ENCODE measurements around the gene LRRC7. TPM values are rescaled to one million over a fixed set of nuclear protein-coding genes. Genes with fewer than 3 reads are reported as not detected.

Gene LRRC7
- total and polyA plus RNA-seq, 12 donors, result under 0.01 to 3.4 (median 0.32) TPM; not detected in 3

GRCh38 chr1:70033936-70034335, 466.2 kb downstream of the LRRC7 start:
- no peaks in the 10 kb centered on the region for H3K9me3 ChIP-seq (replicated peaks in 1 of 3)
- no peak overlapping the region for H3K27ac ChIP-seq
- peaks cover 0 to 7% of the 10 kb centered on the region in 2 donors for H3K4me1 ChIP-seq (replicated peaks in 1 of 2)
- intact Hi-C loops (cut with DNase I), result no loop called here
- no peaks in the 10 kb centered on the region for H3K27me3 ChIP-seq
- DNase-seq, result no peak
- no peaks in the 10 kb centered on the region for H3K36me3 ChIP-seq (replicated peaks in 1 of 2)
- no peak overlapping the region for H3K4me3 ChIP-seq
- no peak for TF ChIP-seq CTCF (IDR thresholded peaks at IDR 0.05)

GRCh38 chr1:70034403-70034802, 466.7 kb downstream of the LRRC7 start:
- Histone ChIP-seq H3K27me3 (no peaks in the 10 kb centered on the region), H3K27ac (no peak overlapping the region), H3K4me3 (no peak overlapping the region), H3K9me3 (replicated peaks in 1 of 3) (no peaks in the 10 kb centered on the region), H3K36me3 (replicated peaks in 1 of 2) (no peaks in the 10 kb centered on the region), H3K4me1 (replicated peaks in 1 of 2) (peaks cover 0 to 6% of the 10 kb centered on the region in 2 donors)
- intact Hi-C loops (cut with DNase I), result no loop called here
- DNase-seq, result peak in 1 of 7 donors; percentile 3
- WGBS, 4 donors, result 48 to 54% (median 53%) methylated on average over 3 of the region's 3 CpGs
- no peak for TF ChIP-seq POLR2A (IDR thresholded peaks at IDR 0.05)
- peak in 1 of 6 experiments; percentile 8 for TF ChIP-seq CTCF (IDR thresholded peaks at IDR 0.05)

GRCh38 chr1:70038025-70038424, 470.3 kb downstream of the LRRC7 start:
- intact Hi-C loops (cut with DNase I), result no loop called here
- Histone ChIP-seq H3K36me3 (replicated peaks in 1 of 2) (no peaks in the 10 kb centered on the region), H3K27me3 (no peaks in the 10 kb centered on the region), H3K4me1 (replicated peaks in 1 of 2) (no peaks in the 10 kb centered on the region), H3K27ac (no peak overlapping the region), H3K4me3 (no peak overlapping the region), H3K9me3 (replicated peaks in 1 of 3) (no peaks in the 10 kb centered on the region)
- TF ChIP-seq CTCF (IDR thresholded peaks at IDR 0.05) (no peak), POLR2A (IDR thresholded peaks at IDR 0.05) (no peak)
- WGBS, 4 donors, result 83 to 90% (median 87%) methylated on average over 10 of the region's 10 CpGs
- DNase-seq, result no peak

- no peaks in the 10 kb centered on the region for H3K36me3 ChIP-seq (replicated peaks in 1 of 2)
- no peaks in the 10 kb centered on the region for H3K27me3 ChIP-seq
- intact Hi-C loops (cut with DNase I), result no loop called here
- no peak for DNase-seq
- no peaks in the 10 kb centered on the region for H3K9me3 ChIP-seq (replicated peaks in 1 of 3)
- 83 to 94% (median 86%) methylated on average over 6 of the region's 6 CpGs for WGBS, 4 donors
- no peaks in the 10 kb centered on the region for H3K4me1 ChIP-seq (replicated peaks in 1 of 2)
- no peak overlapping the region for H3K27ac ChIP-seq
- H3K4me3 ChIP-seq, result no peak overlapping the region
- TF ChIP-seq CTCF (IDR thresholded peaks at IDR 0.05), result no peak
- no peak for TF ChIP-seq POLR2A (IDR thresholded peaks at IDR 0.05)
These were observed 471.8 kb downstream of the LRRC7 start for GRCh38 chr1:70039485-70039884.
